ELF-1 (cell line): ENCODE data around the gene ME3.

Source experiments
- DNase-seq: peaks from one replicate; pipeline ENCODE4 v3.0.0-alpha.2; 2016; ENCODE audit warnings: low read depth, low spot score

ME3 gene

DNA sequence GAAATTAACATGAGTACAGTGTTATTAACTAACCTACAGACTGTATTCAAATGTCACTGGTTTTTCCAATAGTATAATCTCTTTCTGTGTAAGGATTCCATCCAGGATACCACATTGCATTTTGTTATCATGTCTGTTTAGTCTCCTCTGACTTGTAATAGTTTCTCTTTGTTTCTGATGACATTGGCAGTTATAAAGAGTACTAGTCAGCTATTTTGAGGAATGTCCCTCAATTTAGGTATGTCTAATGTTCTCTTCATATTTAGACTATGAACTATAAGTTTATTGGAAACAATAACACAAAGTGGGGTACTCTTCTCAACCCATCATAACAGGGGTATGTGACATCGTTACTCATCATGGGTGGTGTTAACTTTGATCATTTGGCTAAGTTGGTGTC is 20.3 kb upstream of the ME3 start:
- no peak for DNase-seq

DNA sequence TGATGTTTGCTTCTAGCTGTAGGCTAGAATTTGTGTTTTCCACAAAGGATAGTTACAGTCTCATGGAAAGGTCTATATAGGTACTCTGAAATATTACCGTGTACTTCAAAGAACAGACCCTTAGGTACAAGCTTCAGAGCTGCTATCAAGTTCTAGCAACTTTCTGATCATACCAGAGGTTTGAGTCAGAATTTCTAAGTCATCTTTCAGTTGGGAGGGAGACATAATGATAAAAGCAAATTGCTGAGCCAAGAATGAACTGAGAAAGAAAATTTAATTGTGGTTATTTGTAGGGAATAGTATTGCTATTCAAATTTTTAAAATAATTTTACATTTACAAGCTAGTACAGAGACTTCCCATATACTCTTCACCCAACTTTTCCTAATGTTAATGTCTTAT is 19.9 kb upstream of the ME3 start:
- DNase-seq, result no peak

DNA sequence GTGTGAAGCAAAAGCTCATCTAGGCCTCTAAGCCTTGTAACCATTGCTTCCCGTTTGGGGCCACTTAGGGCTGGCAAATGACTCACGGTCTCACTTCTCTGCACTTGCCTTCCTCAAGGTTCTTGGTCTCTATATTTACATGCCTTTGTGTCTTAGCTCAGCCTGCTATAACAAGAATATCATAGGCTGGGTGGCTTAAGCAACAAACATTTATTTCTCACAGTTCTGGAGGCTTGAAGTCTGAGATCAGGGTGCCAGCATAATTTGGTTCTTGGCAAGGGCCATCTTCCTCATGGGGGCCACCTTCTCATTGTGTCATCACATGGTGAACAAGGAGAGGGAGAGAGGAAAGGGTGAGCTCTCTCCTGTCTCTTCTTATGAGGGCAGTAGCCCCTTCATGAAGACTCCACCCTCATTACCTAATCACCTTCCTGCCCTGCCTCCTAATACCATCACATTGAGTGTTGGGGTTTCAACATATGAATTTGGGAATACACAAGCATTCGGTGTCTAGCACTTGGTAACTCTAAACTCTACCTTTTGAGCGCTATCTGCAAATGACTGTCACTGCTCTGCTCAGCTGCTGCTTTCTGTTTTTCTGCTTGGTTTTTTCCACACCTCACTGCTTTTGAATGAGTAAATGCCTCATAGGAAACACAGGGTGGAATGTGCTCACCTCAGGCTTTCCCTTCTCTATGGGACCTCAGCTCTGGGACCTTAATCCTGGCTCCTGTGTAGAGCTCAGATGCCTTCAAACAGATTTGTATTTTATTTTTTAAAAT is 16.2 kb upstream of the ME3 start:
- DNase-seq, result no peak

DNA sequence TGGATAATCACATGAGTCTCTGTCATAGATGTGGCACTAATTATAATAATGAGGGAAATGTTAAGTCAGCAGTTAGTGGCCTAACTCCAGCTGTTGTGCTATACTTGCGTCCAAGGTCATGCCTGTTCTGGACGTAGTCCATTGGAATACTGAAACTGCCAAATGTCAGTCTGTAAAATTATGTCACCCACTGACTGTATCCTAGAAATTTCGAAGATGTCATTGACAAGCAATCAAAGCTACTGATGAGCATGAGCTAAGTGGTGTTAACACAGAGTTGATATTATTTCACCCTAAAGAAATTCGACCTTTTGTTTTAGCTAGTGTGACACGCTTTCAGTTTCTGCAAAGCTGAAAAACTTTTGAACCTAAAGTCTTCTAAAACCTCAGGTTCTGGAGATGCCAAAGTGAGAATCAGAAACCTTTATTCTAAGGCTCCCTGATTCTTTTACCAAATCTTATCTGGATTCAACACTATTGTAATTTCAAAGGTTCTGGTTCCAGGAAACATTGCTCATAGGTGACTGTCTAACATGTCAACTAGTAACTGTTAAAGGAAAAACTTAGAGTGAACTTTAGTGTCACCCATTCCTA is 14.9 kb upstream of the ME3 start:
- DNase-seq, result no peak

GRCh38 chr11:86686531-86686930 is 14.1 kb upstream of the ME3 start:
- no peak for DNase-seq

DNA sequence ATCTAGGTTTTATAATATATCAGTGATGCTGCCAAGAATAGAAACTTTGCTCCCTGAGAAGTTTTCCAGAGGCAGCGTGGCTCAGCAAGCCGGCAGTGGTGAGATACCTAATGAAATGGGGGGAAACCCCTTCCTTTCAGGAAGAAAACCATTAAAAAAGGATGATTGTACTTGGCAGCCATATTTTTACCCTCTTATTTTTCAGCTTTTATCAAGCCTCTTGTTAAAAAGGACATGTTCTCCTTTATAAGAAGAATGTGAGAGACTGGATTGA is 9.0 kb upstream of the ME3 start:
- no peak for DNase-seq

GRCh38 chr11:86680716-86681482 is 8.5 kb upstream of the ME3 start:
- no peak for DNase-seq

DNA sequence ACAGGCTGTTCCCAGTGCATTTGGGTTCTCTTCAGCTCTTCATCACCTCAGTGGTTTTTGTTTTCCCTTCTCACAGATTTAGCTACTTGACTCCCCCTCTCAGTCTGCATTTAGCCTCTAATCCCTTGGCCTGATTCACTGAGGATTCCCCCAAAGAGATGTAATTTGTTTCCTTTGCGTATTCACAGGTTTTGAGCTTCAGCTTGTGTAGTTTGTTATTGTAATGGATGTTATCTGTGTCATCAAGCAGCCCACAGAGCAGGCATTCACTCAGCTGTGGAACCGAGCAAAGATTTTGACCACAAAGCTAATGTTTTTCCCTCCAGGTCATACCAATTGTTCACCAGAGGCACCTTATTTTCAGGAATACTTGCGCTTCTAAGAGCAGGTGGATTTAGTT is 6.4 kb upstream of the ME3 start:
- DNase-seq, result no peak

DNA sequence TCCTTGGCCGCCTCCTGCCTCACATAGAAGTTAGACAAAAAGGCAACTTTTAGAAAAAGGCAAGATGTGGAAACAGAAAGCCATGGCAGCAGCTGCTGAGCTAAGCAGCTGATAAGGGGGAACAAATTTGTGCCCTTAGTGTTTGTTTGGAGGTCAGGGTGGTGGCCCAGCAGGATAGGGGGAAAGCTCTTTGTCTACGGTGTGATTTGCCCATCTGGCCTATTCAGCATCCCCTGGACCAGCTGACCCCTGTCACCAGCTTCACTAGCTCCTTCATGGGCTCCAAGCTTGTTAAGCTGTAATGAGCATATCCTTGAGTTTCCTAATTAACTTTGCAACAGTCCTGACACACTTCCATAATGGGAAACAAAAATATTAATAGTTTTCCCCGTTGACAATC is 5.9 kb upstream of the ME3 start:
- no peak for DNase-seq

GRCh38 chr11:86676533-86677154 is 4.2 kb upstream of the ME3 start:
- DNase-seq, result peak; percentile 90

- DNase-seq, result no peak
Measured at GRCh38 chr11:86676010-86676409, 3.6 kb upstream of the ME3 start.

DNA sequence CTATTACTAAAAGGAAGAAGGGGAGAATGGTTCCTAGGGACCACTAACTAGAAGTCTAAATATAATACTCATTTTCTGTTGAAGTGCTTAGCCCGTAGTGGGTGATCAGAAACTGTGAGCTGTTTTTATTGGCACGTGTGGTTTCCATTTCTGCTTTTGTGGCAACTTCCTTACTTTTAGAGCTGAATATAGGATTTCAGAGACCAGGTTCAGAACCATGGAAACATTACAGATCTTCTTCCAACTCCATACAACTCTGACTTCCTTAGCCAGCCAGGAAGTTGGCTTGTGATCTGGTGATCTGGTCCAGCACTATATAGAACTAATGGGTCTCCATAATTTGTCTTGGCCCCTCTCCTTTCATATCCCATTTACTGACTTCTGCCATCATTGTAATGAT is 2.6 kb upstream of the ME3 start:
- no peak for DNase-seq

- DNase-seq, result no peak
Measured at GRCh38 chr11:86673872-86674750, 1.7 kb upstream of the ME3 start.

DNA sequence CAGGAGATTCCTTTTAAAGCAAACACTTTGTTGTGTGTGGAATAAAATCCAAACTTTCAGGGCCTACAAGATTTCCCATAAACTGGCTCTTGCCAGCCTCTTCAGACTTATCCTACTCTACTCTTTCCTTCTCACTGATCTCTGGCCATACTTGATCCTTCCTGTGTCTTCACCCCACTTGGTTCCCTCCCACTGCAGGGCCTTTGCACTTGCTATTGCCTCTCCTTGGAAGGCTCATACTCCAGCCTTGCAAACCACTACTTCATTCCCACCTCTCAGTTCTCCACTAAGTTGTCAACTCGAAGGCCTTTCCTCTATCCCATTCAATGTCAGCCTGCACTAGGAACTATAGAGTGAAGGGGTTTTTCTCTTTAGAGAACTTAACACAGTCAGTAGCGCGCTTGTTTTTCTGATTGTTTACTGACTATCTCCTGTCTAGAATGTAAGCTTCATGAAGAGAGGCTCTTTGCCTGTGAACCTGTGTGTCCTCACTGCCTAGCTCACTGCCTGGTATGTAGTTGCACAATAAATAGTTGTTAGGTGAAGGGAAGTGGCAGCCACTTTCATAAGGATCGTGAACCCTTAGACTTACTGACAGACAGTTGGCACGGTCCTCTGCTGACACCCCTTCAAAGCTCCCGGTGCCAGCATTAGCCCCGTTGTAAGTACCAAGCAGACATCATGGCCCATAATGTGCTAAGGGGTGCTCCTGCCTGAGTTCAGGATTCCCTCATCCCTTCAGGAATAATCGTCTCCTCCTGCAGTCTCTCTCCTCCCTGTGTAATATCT is 833 bp upstream of the ME3 start:
- DNase-seq, result no peak

DNA sequence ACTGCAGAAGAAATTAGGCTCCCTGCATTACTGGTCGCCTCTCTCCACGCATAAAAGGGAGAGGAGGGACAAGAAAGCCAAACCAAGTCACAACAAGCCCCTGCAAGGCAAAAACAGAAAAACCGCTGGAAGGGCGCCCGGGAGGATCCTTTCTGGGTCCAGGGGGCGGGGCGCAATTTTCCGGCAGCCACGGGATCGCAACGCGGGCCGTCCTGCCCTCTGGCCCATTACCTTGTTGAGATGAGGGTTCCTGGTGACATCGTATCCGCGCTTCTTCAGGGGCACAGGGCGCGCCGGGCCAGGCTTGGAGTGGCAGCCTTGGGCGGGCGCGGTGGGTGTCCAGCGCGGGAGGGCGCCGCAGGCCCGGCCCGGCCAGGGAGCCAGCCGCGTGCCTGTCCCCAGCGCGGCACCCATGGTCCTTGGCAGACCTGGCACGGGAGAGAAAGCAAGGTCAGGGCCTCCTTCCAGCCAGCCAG is 847 bp downstream of the ME3 start:
- peak; percentile 30 for DNase-seq

GRCh38 chr11:86670911-86671310 is 1.5 kb downstream of the ME3 start:
- no peak for DNase-seq

DNA sequence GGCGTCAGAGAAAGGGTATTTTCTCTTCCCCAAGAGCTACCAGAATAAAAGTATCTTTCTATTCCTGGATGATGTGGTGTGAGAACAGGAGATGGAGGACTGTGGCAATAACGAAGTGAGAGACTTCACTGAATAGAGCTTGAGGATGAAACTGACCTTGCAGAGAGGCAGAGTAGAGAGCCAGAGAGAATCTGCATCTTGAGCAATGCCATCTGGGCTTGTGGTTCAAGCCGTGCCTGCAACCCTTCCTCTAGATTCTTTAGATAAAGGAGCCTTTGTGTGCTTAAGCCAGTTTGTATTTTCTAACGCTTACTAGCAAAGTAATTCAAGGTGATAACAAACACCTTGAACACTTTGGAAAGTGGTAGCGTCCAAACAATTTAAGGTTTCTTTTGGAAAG is 2.2 kb downstream of the ME3 start:
- DNase-seq, result no peak

DNA sequence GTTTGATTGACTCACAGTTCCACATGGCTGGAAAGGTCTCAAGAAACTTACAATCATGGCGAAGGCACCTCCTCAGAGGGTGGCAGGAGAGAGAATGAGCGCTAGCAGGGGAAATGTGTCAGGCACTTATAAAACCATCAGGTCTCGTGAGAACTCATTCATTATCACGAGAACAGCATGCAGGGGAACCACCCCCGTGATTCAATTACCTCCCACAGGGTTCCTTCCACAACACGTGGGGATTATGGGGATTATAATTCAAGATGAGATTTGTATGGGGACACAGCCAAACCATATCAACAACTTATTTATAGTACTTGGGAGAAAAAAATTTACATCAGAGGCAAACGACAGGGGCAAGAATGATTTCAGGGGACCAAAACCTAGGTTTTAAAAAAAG is 3.0 kb downstream of the ME3 start:
- no peak for DNase-seq

- no peak for DNase-seq
Measured at GRCh38 chr11:86668929-86669328, 3.5 kb downstream of the ME3 start.

DNA sequence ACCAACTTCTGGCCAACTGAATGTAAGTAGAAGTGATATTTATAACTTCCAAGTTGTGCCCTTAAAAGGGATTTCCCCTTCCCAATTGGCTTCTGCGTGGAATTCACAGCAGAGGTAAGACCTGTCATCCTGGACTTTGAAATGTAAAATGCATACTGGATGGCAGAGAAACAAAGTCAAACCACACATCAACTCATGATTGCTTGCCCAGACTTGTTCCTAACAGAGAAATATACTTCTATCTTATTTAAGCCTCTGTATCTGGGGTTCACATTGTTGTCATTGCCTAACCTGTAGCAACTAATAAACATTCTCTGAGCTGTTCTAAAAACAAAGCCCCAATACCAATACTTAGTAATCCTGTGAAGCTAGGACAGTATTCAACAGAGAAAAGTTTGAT is 6.2 kb downstream of the ME3 start:
- DNase-seq, result no peak

DNA sequence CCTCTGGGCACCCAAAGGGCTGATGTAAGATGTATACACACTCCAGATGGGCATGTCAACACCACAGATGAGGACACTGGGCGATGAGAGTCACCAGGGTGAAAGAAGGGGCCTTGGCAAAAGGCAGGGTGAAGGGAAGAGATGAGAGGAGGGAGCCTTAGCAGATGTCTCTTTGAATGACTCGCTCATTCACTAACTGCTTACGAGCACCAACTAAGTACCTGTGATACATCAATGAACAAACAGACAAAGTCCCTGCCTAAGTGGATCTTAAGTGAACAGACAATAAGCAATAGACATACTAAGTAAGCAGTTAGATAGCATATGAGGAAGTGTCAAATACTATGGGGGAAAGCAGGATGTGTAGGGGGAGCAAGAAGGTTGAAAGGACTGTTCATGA is 7.5 kb downstream of the ME3 start:
- no peak for DNase-seq
